DOHH2 (cell line): Measurements from ENCODE around the gene PAPPA2.

Experiments used
- H3F3A ChIP-seq: fragments of 200-600 bp; sonication (generic), shearing (Covaris generic); 2 replicates; pipeline ENCODE4 v1.6.0; 2016; ENCODE audit warnings: antibody characterized with exemption, mild to moderate bottlenecking; ENCODE audit not compliant: control insufficient read depth, insufficient read depth
- H3K27ac ChIP-seq: fragments of 200-600 bp; sonication (generic); 2 replicates; pipeline ENCODE4 v1.5.1; 2014; ENCODE audit warnings: low read depth, mild to moderate bottlenecking, low read length, moderate library complexity
- H3K27me3 ChIP-seq: fragments of 200-600 bp; sonication (generic); 2 replicates; pipeline ENCODE4 v1.6.1; 2014; ENCODE audit warnings: mild to moderate bottlenecking, low read length, mixed read lengths; ENCODE audit not compliant: control insufficient read depth
- H3K36me3 ChIP-seq: fragments of 200-600 bp; sonication (generic); 2 replicates; pipeline ENCODE4 v1.6.1; 2014; ENCODE audit warnings: mild to moderate bottlenecking, low read length, moderate library complexity, mixed read lengths; ENCODE audit not compliant: control insufficient read depth
- H3K4me1 ChIP-seq: fragments of 200-600 bp; sonication (generic); 2 replicates; pipeline ENCODE4 v1.6.1; 2014; ENCODE audit warnings: mild to moderate bottlenecking, low read length, mixed read lengths; ENCODE audit not compliant: control insufficient read depth
- H3K4me2 ChIP-seq: fragments of 200-600 bp; sonication (generic); 2 replicates; pipeline ENCODE4 v1.6.0; 2014; ENCODE audit warnings: mild to moderate bottlenecking, low read length, moderate library complexity
- H3K4me3 ChIP-seq: fragments of 200-600 bp; sonication (generic); 2 replicates; pipeline ENCODE4 v1.5.1; 2014; ENCODE audit warnings: mild to moderate bottlenecking, low read length, mixed read lengths
- H3K79me2 ChIP-seq: fragments of 200-600 bp; sonication (generic); 2 replicates; pipeline ENCODE4 v1.6.1; 2014; ENCODE audit warnings: mild to moderate bottlenecking, low read length, mixed read lengths; ENCODE audit not compliant: control insufficient read depth
- H3K9me2 ChIP-seq: fragments of 200-600 bp; sonication (generic); replicated peaks from 2 replicates; pipeline ENCODE4 v1.6.1; 2014; ENCODE audit warnings: mild to moderate bottlenecking, low read length, mixed read lengths; ENCODE audit not compliant: control insufficient read depth
- H3K9me3 ChIP-seq: fragments of 200-600 bp; sonication (generic); 2 replicates; pipeline ENCODE4 v1.6.1; 2014; ENCODE audit warnings: antibody characterized with exemption, low read length, mixed read lengths; ENCODE audit not compliant: control insufficient read depth, insufficient read depth
- H4K20me1 ChIP-seq: fragments of 200-600 bp; sonication (generic); 2 replicates; pipeline ENCODE4 v1.6.0; 2014; ENCODE audit warnings: low read depth, mild to moderate bottlenecking, antibody characterized with exemption, low read length, moderate library complexity; ENCODE audit not compliant: control insufficient read depth, insufficient read depth
- CTCF ChIP-seq: fragments of 200-600 bp; sonication (generic); IDR thresholded peaks from one replicate; pipeline ENCODE4 v1.5.1; 2014; ENCODE audit warnings: antibody characterized with exemption, mild to moderate bottlenecking, low read depth, low read length; ENCODE audit not compliant: poor library complexity, severe bottlenecking
- EZH2phosphoT487 ChIP-seq: fragments of 200-600 bp; sonication (generic); IDR thresholded peaks from 2 replicates; pipeline ENCODE4 v1.6.1; 2017; ENCODE audit warnings: borderline replicate concordance, mild to moderate bottlenecking, antibody characterized with exemption, low read length, moderate library complexity, mixed read lengths

The PAPPA2 gene

GRCh38 chr1:176499671-176500070 is 36.7 kb downstream of the PAPPA2 start:
- no peaks in the 10 kb centered on the region for H3K4me1 ChIP-seq
- no peaks in the 10 kb centered on the region for H3K9me3 ChIP-seq
- peaks cover 4% of the 10 kb centered on the region for H3K27me3 ChIP-seq
- no peak for TF ChIP-seq EZH2phosphoT487
- TF ChIP-seq CTCF = no peak
- H3K27ac ChIP-seq = no peak overlapping the region
- no peak overlapping the region for H3K4me3 ChIP-seq
- H3K79me2 ChIP-seq = no peaks in the 10 kb centered on the region
- H3K36me3 ChIP-seq = no peaks in the 10 kb centered on the region
- no peaks in the 10 kb centered on the region; the same call in 1 of the 2 replicates for H3K9me2 ChIP-seq
- no peaks in the 10 kb centered on the region for H4K20me1 ChIP-seq
- H3K4me2 ChIP-seq = no peak overlapping the region
- H3F3A ChIP-seq = no peaks in the 10 kb centered on the region

DNA sequence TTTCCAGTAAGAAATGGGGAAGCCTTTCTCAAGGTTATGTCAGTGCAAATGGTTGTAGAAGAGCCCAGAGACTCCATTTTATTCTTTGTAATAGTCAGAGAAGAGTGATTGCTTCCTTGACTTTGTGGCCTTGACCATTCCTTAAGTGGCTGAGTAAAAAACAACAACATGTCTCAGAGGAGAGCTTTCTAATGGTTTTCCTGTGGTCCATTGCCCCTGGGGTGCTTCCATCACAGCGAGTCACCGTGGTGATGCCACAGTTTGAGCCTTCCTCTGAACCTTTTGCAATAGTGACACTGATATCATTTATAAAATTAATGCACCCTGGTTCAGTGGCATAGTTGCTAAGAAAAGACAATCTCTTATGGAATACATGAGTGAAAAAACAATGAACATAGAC is 38.6 kb downstream of the PAPPA2 start:
- Histone ChIP-seq H3F3A (no peaks in the 10 kb centered on the region), H3K9me2 (no peaks in the 10 kb centered on the region; the same call in 1 of the 2 replicates), H3K27me3 (peaks cover 7% of the 10 kb centered on the region), H3K4me2 (no peak overlapping the region), H3K4me3 (no peak overlapping the region), H3K27ac (no peak overlapping the region), H3K36me3 (no peaks in the 10 kb centered on the region), H3K4me1 (no peaks in the 10 kb centered on the region), H4K20me1 (no peaks in the 10 kb centered on the region), H3K79me2 (no peaks in the 10 kb centered on the region), H3K9me3 (no peaks in the 10 kb centered on the region)
- TF ChIP-seq EZH2phosphoT487 = no peak
- TF ChIP-seq CTCF = no peak

- no peak overlapping the region for H3K27ac ChIP-seq
- no peaks in the 10 kb centered on the region for H3K9me3 ChIP-seq
- H3F3A ChIP-seq = no peaks in the 10 kb centered on the region
- H4K20me1 ChIP-seq = no peaks in the 10 kb centered on the region
- H3K36me3 ChIP-seq = no peaks in the 10 kb centered on the region
- no peaks in the 10 kb centered on the region for H3K79me2 ChIP-seq
- no peak overlapping the region for H3K4me3 ChIP-seq
- no peak overlapping the region for H3K4me2 ChIP-seq
- no peaks in the 10 kb centered on the region for H3K4me1 ChIP-seq
- TF ChIP-seq CTCF (no peak), EZH2phosphoT487 (no peak)
- peaks cover 7% of the 10 kb centered on the region for H3K27me3 ChIP-seq
- H3K9me2 ChIP-seq = no peaks in the 10 kb centered on the region; the same call in 1 of the 2 replicates
These were observed 42.0 kb downstream of the PAPPA2 start for GRCh38 chr1:176504848-176505553.

- Histone ChIP-seq H3K27ac (no peak overlapping the region), H3F3A (no peaks in the 10 kb centered on the region), H3K27me3 (no peaks in the 10 kb centered on the region), H3K4me2 (no peak overlapping the region), H3K9me3 (no peaks in the 10 kb centered on the region), H3K4me3 (no peak overlapping the region), H3K36me3 (no peaks in the 10 kb centered on the region), H3K9me2 (no peaks in the 10 kb centered on the region), H3K79me2 (no peaks in the 10 kb centered on the region), H4K20me1 (no peaks in the 10 kb centered on the region), H3K4me1 (no peaks in the 10 kb centered on the region)
- no peak for TF ChIP-seq EZH2phosphoT487
- no peak for TF ChIP-seq CTCF
These were observed 50.0 kb downstream of the PAPPA2 start for GRCh38 chr1:176512966-176513365.
